GM18511 (cell line): ENCODE data around the gene SETD5.

ENCODE experiments used
- ATAC-seq: cut with Tn5 transposase; IDR thresholded peaks from one replicate; pipeline ENCODE4 v1.9.1; 2021; ENCODE audit warnings: mild to moderate bottlenecking, moderate library complexity; ENCODE audit not compliant: unreplicated experiment

The SETD5 gene

DNA sequence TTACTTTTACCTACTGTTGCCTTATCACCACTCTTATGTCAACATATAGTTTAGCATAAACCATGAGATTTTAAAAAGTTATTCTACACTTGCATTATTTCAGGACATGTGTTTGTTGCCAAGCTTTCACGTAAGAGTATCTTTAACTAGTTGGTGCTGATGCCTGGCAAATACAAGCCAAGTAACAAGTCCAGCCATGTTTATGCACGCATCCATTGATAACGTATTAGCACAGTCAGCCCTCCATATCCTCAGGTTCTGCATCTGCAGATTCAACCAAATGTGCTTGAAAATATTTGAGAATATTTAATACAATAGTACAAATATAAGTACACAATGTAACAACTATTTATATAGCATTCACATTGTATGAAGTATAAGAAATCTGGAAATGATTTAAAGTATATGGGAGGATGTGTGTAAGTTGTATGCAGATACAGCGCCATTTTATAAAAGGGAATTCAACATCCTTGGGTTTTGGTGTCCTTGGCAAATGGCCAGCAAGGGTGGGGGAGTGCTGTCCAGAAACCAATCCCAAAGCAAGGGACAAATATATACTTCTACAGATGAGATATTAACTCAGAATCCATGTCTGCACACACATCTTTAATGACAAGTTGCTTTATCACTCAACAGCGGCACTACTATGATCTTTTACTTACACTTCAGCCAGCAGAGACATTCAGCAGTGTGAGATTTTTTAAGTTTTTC lies 8.7 kb upstream of the SETD5 start:
- ATAC-seq, result no peak

DNA sequence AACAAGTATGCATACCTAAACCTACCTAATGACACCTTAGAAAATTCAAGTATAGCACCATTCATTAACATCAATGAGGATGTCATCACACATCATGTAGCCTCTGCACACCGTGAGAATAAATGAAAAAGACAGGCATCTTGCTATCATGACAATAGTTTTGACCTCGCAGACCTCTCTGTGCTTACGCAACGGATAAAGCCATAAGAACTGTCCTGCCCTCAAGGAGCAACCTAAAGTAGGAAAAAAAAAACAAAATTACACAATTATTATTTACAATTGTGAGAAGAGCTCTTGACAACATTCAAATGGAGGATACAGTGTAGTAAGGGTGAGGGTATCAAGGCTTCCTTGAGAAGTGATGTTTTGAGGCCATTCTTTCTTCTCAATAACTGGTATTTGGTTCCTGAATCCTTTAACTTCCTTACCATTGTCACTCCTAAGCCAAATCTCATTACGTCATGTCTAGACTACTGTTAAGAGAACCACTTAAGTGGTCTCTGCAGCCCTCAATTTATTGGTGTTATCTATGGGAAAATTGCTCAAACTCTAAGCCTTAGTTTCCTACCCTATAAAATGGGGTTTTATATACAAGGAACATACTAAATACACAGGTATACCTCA lies 7.0 kb upstream of the SETD5 start:
- ATAC-seq, result no peak

GRCh38 chr3:9392041-9392440 lies 5.4 kb upstream of the SETD5 start:
- no peak for ATAC-seq

- no peak for ATAC-seq
Measured at GRCh38 chr3:9395570-9396300, 1.7 kb upstream of the SETD5 start.

DNA sequence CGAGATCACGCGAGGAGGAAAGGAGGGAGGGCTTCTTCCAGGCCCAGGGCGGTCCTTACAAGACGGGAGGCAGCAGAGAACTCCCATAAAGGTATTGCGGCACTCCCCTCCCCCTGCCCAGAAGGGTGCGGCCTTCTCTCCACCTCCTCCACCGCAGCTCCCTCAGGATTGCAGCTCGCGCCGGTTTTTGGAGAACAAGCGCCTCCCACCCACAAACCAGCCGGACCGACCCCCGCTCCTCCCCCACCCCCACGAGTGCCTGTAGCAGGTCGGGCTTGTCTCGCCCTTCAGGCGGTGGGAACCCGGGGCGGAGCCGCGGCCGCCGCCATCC lies 1.1 kb upstream of the SETD5 start:
- peak; percentile 29 for ATAC-seq

DNA sequence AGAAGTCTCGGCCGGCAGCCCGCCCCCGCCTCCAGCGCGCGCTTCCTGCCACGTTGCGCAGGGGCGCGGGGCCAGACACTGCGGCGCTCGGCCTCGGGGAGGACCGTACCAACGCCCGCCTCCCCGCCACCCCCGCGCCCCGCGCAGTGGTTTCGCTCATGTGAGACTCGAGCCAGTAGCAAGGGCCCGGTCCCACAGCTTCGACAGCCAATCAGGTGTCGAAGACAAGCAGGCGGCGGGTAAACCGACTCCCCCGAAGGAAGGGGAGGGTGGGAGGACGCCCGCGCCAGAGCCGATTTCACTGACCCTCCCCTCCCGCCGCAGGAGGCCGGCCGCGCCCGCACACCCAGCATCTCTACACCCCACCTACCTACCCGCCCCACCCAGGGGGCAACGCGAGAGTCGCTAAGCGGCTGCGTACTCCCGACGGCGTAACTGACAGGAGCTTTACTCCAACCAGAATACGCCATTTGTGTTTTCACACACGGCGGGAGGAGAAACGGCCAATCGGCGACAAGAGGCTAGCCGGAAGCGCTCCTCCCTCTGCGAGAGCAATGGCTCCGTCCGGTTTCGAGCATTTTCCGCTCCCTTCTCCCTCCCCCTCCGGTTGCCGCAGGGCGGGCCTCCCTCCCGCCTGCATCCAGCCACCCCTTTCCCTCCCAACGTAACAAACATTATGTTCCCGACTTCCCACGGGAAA lies 633 bp upstream of the SETD5 start:
- peak; percentile 76 for ATAC-seq

DNA sequence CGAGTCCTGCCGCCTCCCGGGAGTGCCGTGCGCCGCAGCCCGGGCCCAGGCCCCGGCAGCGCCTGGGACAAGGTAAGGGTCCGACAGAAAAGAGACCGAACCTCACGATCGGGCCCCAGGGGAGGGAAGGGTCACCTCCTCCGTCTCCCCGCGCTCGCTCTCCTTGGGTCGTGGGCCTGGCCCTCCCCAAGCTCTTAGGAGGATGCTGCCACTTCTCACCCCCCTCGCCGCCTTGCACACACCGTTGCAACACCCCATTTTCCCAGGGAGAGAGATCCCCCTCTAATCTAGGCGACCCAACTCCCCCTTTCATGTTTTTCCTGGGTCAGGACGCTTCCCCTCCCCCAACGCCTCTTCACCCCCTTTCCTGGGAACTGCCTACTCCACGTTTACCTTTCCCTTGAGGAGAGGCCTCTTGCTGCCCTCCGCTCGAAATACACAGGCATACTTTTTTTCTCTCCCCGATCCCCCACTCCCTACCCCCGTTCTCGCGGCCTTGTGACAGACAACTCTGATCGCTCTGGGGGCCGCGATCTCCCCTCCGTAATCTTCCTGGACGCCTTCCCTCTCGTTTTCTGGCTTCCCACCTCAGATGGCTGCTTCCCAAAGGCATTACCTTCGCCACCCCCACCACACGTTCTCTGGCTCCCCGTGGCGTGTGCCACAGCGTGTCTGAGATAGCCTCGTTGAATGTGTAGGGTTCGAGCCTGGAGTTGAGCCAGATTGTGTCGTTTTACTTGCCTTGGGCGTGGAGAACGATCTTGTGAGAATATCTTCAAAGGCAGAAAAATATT lies 688 bp downstream of the SETD5 start:
- ATAC-seq, result no peak

DNA sequence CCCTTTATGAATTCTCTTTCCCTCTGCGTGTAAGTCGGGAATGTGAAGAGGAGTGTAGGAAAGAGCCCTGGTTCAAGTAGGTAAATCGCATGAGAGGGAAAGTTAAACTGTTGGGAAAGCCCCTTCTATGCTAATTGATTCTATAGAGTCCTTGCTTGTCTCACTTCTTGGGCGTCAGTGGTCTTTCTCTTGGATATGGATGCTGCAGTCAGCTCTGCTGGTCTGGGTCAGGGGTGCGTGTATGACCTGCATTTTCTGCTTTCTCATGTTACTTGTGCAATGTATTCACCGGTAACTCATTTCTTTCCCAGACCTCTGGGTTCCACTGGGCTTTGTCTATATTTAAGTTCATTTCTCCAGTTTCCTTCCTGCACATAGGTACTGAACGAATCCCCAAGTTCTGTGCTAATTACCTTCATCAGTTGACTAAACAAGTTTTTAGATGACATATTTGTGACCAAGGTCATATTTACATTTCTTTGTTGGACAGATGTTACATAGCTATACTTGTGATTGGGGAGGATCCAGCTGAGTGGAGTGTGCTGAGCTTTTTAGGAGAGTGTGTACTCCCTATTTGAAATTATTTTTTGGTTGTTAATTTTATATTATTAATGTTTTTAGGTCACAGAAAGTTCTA lies 1.4 kb downstream of the SETD5 start:
- no peak for ATAC-seq

GRCh38 chr3:9399337-9399703 lies 1.9 kb downstream of the SETD5 start:
- ATAC-seq, result no peak

- no peak for ATAC-seq
Measured at GRCh38 chr3:9399746-9400145, 2.3 kb downstream of the SETD5 start.

DNA sequence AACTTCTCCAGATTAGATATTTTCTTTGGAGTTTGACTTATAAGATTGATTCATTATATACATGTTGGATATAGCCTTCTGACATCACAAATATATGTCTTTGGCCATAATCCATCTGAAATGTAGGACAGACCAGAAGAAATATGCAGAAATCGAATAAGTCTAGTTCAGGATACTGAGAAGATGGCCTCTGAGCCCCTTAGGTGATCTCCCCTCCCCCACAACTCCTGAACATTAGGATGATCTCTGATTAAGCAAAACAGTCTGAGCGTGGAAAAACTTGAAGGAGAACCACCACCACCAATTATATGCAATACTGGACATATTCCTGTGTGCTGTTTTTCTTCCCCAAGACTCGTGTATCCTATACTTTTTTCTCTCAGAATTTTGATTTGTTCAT lies 3.2 kb downstream of the SETD5 start:
- no peak for ATAC-seq

GRCh38 chr3:9401986-9402385 lies 4.6 kb downstream of the SETD5 start:
- ATAC-seq, result no peak

GRCh38 chr3:9402410-9403228 lies 5.2 kb downstream of the SETD5 start:
- no peak for ATAC-seq

- no peak for ATAC-seq
Measured at GRCh38 chr3:9403463-9403862, 6.0 kb downstream of the SETD5 start.

GRCh38 chr3:9404680-9405079 lies 7.3 kb downstream of the SETD5 start:
- no peak for ATAC-seq

DNA sequence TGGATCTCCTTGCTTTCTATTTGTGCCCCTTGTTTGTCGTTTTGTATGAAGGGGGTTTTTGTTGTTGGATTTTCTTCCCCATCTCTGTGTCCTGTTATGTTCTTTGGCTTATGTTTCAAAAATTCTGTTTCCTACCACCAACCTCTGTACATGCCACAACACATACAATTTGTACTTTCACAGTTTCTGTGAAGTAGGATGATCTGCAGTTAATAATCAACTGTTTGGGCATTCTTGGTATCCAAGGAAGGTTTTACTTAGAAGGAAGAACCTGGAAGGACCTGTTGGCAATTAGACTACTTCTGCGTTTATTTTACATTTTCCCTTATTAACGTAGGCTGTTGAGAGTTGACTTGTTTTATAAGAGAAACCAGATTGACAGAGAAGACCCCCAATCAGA lies 8.3 kb downstream of the SETD5 start:
- no peak for ATAC-seq

- ATAC-seq, result no peak
Measured at GRCh38 chr3:9406856-9407626, 9.6 kb downstream of the SETD5 start.

- ATAC-seq, result no peak
Measured at GRCh38 chr3:9408061-9408460, 10.6 kb downstream of the SETD5 start.

DNA sequence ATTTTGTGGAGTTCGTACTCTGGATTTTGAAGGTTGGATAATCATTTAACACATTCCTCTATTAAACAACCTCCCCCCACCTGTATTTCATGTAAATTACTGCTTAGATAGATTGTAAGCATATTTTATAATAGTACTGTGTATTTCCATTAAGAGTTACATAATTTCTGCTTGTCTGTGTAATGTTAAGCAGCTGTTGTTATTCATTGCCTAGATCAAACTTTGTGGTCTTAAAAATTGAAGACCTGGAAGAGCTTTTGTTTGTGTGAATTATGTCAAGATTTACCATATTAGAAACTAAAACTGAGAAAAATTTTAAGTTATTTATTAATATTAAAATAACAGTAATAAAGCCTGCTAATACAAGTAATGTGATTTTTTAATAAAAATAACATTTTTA lies 11.1 kb downstream of the SETD5 start:
- ATAC-seq, result no peak
